IMR-90 (cell line): ENCODE data around the gene TNFSF12. TPM values are rescaled to one million over a fixed set of nuclear protein-coding genes. Genes with fewer than 3 reads are reported as not detected.

Source experiments
- ATAC-seq: fragments of 200-7000 bp; cut with Tn5 transposase; 2 replicates; pipeline ENCODE4 v1.9.1; 2020; ENCODE audit warnings: low read depth, mild to moderate bottlenecking, moderate library complexity
- BruUV-seq: library from RNA; stranded (reverse); fragments of 400-500 nt; replicated peaks from 2 replicates; lab custom pipeline; 2021; lab: Mats Ljungman, UMichigan
- CTCF ChIA-PET: fragments of 300-600 bp; formaldehyde crosslinking; extraction: SDS; loops from one replicate; lab custom pipeline; 2021; ENCODE audit warnings: antibody characterized with exemption; lab: Yijun Ruan, JAX
- POLR2A ChIA-PET: fragments of 300-600 bp; sonication (Branson Sonifier 250); formaldehyde crosslinking; loops from one replicate; lab custom pipeline; 2022; ENCODE audit warnings: antibody characterized with exemption; ENCODE audit not compliant: unreplicated experiment; lab: Charles Lee
- DNase-seq: peaks from one replicate; pipeline ENCODE4 v3.0.0; 2013
- H2AFZ ChIP-seq: replicated peaks from 2 replicates; pipeline ENCODE3; 2013; ENCODE audit warnings: low read length, mild to moderate bottlenecking; ENCODE audit not compliant: poor library complexity
- H2AK5ac ChIP-seq: 2 replicates; pipeline ENCODE4 v1.6.1; 2013; ENCODE audit warnings: low read depth, low read length, inconsistent platforms
- H2AK9ac ChIP-seq: replicated peaks from 2 replicates; pipeline ENCODE3; 2013; ENCODE audit warnings: mild to moderate bottlenecking, low read depth, low read length, moderate library complexity; ENCODE audit not compliant: poor library complexity
- H2BK120ac ChIP-seq: 2 replicates; pipeline ENCODE4 v1.6.1; 2013; ENCODE audit warnings: low read depth, low read length, inconsistent platforms
- H2BK15ac ChIP-seq: 3 replicates; pipeline ENCODE4 v1.6.1; 2013; ENCODE audit warnings: low read depth, low read length, inconsistent platforms
- H2BK20ac ChIP-seq: 2 replicates; pipeline ENCODE4 v1.6.1; 2013; ENCODE audit warnings: low read depth, mild to moderate bottlenecking, inconsistent platforms, low read length, moderate library complexity
- H2BK5ac ChIP-seq: 2 replicates; pipeline ENCODE4 v1.6.1; 2013; ENCODE audit warnings: mild to moderate bottlenecking, low read depth, low read length, inconsistent platforms; ENCODE audit not compliant: poor library complexity, severe bottlenecking
- H3K14ac ChIP-seq: replicated peaks from 2 replicates; pipeline ENCODE4 v1.6.1; 2013; ENCODE audit warnings: low read depth, low read length, inconsistent platforms
- H3K18ac ChIP-seq: 2 replicates; pipeline ENCODE4 v1.6.1; 2013; ENCODE audit warnings: low read depth, low read length, control low read depth
- H3K23ac ChIP-seq: 2 replicates; pipeline ENCODE4 v1.6.1; 2013; ENCODE audit warnings: low read depth, low read length, inconsistent platforms
- H3K27ac ChIP-seq: 2 replicates; pipeline ENCODE4 v1.5.1; 2013; ENCODE audit warnings: mild to moderate bottlenecking, control low read depth, low read length; ENCODE audit not compliant: insufficient read depth
- H3K27me3 ChIP-seq: 2 replicates; pipeline ENCODE4 v1.6.1; 2013; ENCODE audit warnings: low read length; ENCODE audit not compliant: control insufficient read depth, insufficient read depth
- H3K36me3 ChIP-seq: 2 replicates; pipeline ENCODE4 v1.6.1; 2013; ENCODE audit warnings: low read length, mixed read lengths; ENCODE audit not compliant: control insufficient read depth, insufficient read depth
- H3K4ac ChIP-seq: 2 replicates; pipeline ENCODE4 v1.6.1; 2013; ENCODE audit warnings: low read depth, low read length, inconsistent platforms
- H3K4me1 ChIP-seq: 2 replicates; pipeline ENCODE4 v1.6.1; 2013; ENCODE audit warnings: low read length, mixed read lengths; ENCODE audit not compliant: control insufficient read depth, insufficient read depth
- H3K4me2 ChIP-seq: 2 replicates; pipeline ENCODE4 v1.6.1; 2013; ENCODE audit warnings: low read depth, mild to moderate bottlenecking, control low read depth, low read length, moderate library complexity
- H3K4me3 ChIP-seq: 2 replicates; pipeline ENCODE4 v1.5.1; 2013; ENCODE audit warnings: low read depth, mild to moderate bottlenecking, control low read depth, low read length, moderate library complexity; ENCODE audit not compliant: insufficient read depth
- H3K56ac ChIP-seq: 2 replicates; pipeline ENCODE4 v1.6.1; 2013; ENCODE audit warnings: low read length, inconsistent platforms; ENCODE audit not compliant: insufficient read depth; ENCODE audit errors: extremely low read depth
- H3K79me1 ChIP-seq, 2 experiments: 2 replicates each; pipeline ENCODE4 v1.6.1; 2013; ENCODE audit warnings: low read length in 2 of 2, inconsistent platforms in 1 of 2, low read depth in 1 of 2
- H3K9ac ChIP-seq: 2 replicates; pipeline ENCODE4 v1.6.1; 2013; ENCODE audit warnings: low read depth, low read length, control low read depth
- H3K9me1 ChIP-seq: 2 replicates; pipeline ENCODE4 v1.6.1; 2013; ENCODE audit warnings: low read length, inconsistent platforms; ENCODE audit not compliant: insufficient read depth
- H3K9me3 ChIP-seq: 2 replicates; pipeline ENCODE4 v1.6.1; 2013; ENCODE audit warnings: low read length; ENCODE audit not compliant: control insufficient read depth, insufficient read depth
- H4K20me1 ChIP-seq: 2 replicates; pipeline ENCODE4 v1.6.1; 2013; ENCODE audit warnings: low read length, inconsistent platforms; ENCODE audit not compliant: insufficient read depth
- H4K5ac ChIP-seq: 2 replicates; pipeline ENCODE4 v1.6.1; 2013; ENCODE audit warnings: mild to moderate bottlenecking, low read depth, low read length, control low read depth
- H4K8ac ChIP-seq, 2 experiments: 2 replicates each; pipeline ENCODE4 v1.6.1; 2013; ENCODE audit warnings: low read depth in 2 of 2, low read length in 2 of 2, control low read depth in 1 of 2, inconsistent platforms in 1 of 2
- H4K91ac ChIP-seq: 2 replicates; pipeline ENCODE4 v1.6.1; 2013; ENCODE audit warnings: low read depth, low read length, inconsistent platforms; ENCODE audit not compliant: insufficient read depth
- BHLHE40 ChIP-seq: fragments of 150-350 bp; IDR thresholded peaks from 2 replicates; pipeline ENCODE4 v1.6.1; 2016; ENCODE audit warnings: mild to moderate bottlenecking, low read depth, low read length
- CEBPB ChIP-seq: IDR thresholded peaks from 2 replicates; pipeline ENCODE4 v1.6.1; 2012; ENCODE audit warnings: low read depth, low read length, improper control_type of control experiment
- CHD1 ChIP-seq: IDR thresholded peaks from 2 replicates; pipeline ENCODE4 v1.6.1; 2012; ENCODE audit warnings: low read depth, low read length, improper control_type of control experiment
- CTCF ChIP-seq: conservative IDR thresholded peaks from 2 replicates; pipeline ENCODE4 v1.5.1; 2012; ENCODE audit warnings: mild to moderate bottlenecking, low read depth, low read length, improper control_type of control experiment
- FOS ChIP-seq: fragments of 150-350 bp; IDR thresholded peaks from 2 replicates; pipeline ENCODE4 v1.6.1; 2016; ENCODE audit warnings: low read depth, low read length
- MAFK ChIP-seq: IDR thresholded peaks from 2 replicates; pipeline ENCODE4 v1.6.1; 2012; ENCODE audit warnings: low read depth, low read length, improper control_type of control experiment
- MAZ ChIP-seq: IDR thresholded peaks from 2 replicates; pipeline ENCODE4 v1.6.1; 2012; ENCODE audit warnings: low read depth, mild to moderate bottlenecking, low read length, improper control_type of control experiment, moderate library complexity, borderline replicate concordance
- MXI1 ChIP-seq: IDR thresholded peaks from 2 replicates; pipeline ENCODE4 v1.6.1; 2012; ENCODE audit warnings: low read depth, mild to moderate bottlenecking, low read length, moderate library complexity, borderline replicate concordance
- NFE2L2 ChIP-seq: fragments of 150-350 bp; IDR thresholded peaks from 2 replicates; pipeline ENCODE4 v1.6.1; 2016; ENCODE audit warnings: low read depth, mild to moderate bottlenecking, low read length
- POLR2A ChIP-seq: IDR thresholded peaks from 2 replicates; pipeline ENCODE4 v1.6.1; 2012; ENCODE audit warnings: mild to moderate bottlenecking, low read depth, low read length
- RAD21 ChIP-seq: IDR thresholded peaks from 2 replicates; pipeline ENCODE4 v1.6.1; 2012; ENCODE audit warnings: low read length, improper control_type of control experiment
- RCOR1 ChIP-seq: IDR thresholded peaks from 2 replicates; pipeline ENCODE4 v1.6.1; 2012; ENCODE audit warnings: mild to moderate bottlenecking, low read length, improper control_type of control experiment; ENCODE audit not compliant: insufficient replicate concordance
- RFX5 ChIP-seq: IDR thresholded peaks from 2 replicates; pipeline ENCODE4 v1.8.0; 2012; ENCODE audit warnings: low read depth, mild to moderate bottlenecking, low read length, moderate library complexity
- SMC3 ChIP-seq: fragments of 150-350 bp; IDR thresholded peaks from 2 replicates; pipeline ENCODE4 v1.6.1; 2016; ENCODE audit warnings: low read depth, mild to moderate bottlenecking, antibody characterized with exemption, low read length, moderate library complexity
- USF2 ChIP-seq: fragments of 150-350 bp; IDR thresholded peaks from 2 replicates; pipeline ENCODE4 v1.6.1; 2017; ENCODE audit warnings: mild to moderate bottlenecking, antibody characterized with exemption, low read length, low read depth
- WGBS, 2 experiments: methylation state at CpG; one replicate each; pipeline versions ENCODE4 v1.1.5 to v1.1.7; 2013; ENCODE audit warnings: missing lambda C conversion rate in 2 of 2; ENCODE audit not compliant: insufficient read length in 1 of 2; ENCODE audit errors: extremely low coverage in 2 of 2; 5-methylcytosine and 5-hydroxymethylcytosine counted together
- dilution Hi-C: fragments of 300-500 bp; cut with HindIII; formaldehyde crosslinking; loops from one replicate; pipeline ENCODE4 v1.14.3; 2018; ENCODE audit warnings: low sequenced_read_pairs; ENCODE audit not compliant: unreplicated experiment
- in situ Hi-C: fragments of 300-500 bp; cut with MboI; formaldehyde crosslinking; loops from 3 replicates; pipeline ENCODE4 v1.14.3; 2019; ENCODE audit warnings: low sequenced_read_pairs, inconsistent platforms, mixed read lengths
- intact Hi-C: fragments of 100-400 bp; cut with micrococcal nuclease; formaldehyde crosslinking; loops from 2 replicates; pipeline ENCODE4 v1.10.0; 2022
- polyA plus RNA-seq, 3 experiments: library from polyadenylated mRNA; depleted of rRNA; stranded (reverse); fragments of >200 nt; gene quantifications; 2 replicates each; pipeline ENCODE4 v1.2.3, GENCODE V29; 2012; ENCODE audit warnings: low replicate concordance in 1 of 3
- total RNA-seq: library from RNA; depleted of rRNA; stranded (reverse); fragments of >200 nt; gene quantifications from 2 replicates; pipeline ENCODE4 v1.2.3, GENCODE V29; 2012
- TF ChIP-seq, protein P1 (sequence below): fragments of 150-350 bp; IDR thresholded peaks from 2 replicates; pipeline ENCODE4 v1.6.1; 2016; ENCODE audit warnings: low read depth, mild to moderate bottlenecking, low read length, moderate library complexity, borderline replicate concordance

TNFSF12 gene
- total and polyA plus RNA-seq, 2 of the 4 experiments (the other 2 are of a cell fraction): 2.7 to 22.0 TPM

GRCh38 chr17:7562208-7562605 lies 13.3 kb downstream of the TNFSF12 start:
- Histone ChIP-seq H3K4me3 (peak overlapping the region; percentile 79), H3K36me3 (peaks cover 25% of the 10 kb centered on the region), H3K23ac (0 out of 2 replicates have a peak overlapping the region, but pooled peaks have one; percentile 38), H4K20me1 (no peaks in the 10 kb centered on the region), H3K27me3 (no peaks in the 10 kb centered on the region), H3K79me1 (peaks cover 25 to 34% of the 10 kb centered on the region in 2 experiments), H4K5ac (peak overlapping the region; percentile 19), H3K9me1 (no peaks in the 10 kb centered on the region), H2AK9ac (peak overlapping the region; percentile 100), H3K4ac (peak overlapping the region; percentile 79), H3K56ac (no peak overlapping the region), H3K14ac (peak overlapping the region; percentile 70; the same call in 1 of the 2 replicates), H3K4me1 (peaks cover 9% of the 10 kb centered on the region), H3K18ac (no peak overlapping the region), H2BK120ac (no peak overlapping the region), H2AFZ (peak overlapping the region; percentile 99), H4K91ac (peak overlapping the region; percentile 32; the same call in 1 of the 2 replicates), H3K9me3 (no peaks in the 10 kb centered on the region), H2BK15ac (no peak overlapping the region), H2BK20ac (no peak overlapping the region), H3K27ac (peak overlapping the region; percentile 77), H4K8ac (peak overlapping the region; percentile 58 to 85; a peak in 3 of 4 replicates), H3K9ac (peak overlapping the region; percentile 75), H2BK5ac (no peak overlapping the region), H2AK5ac (peak overlapping the region; percentile 77), H3K4me2 (peak overlapping the region; percentile 94)
- peak; percentile 28 for ATAC-seq
- WGBS, 2 experiments: no CpG with 5 or more reads among the region's 28 CpGs
- dilution Hi-C loops (no loop called here), in situ Hi-C loops (no loop called here), intact Hi-C loops (loop anchor here (5.0 to 10.0 kb wide), 3 partner anchors 210 to 517 kb away; partner anchors contain the start of genes KCTD11, NEURL4 and SLC16A11)
- ChIA-PET POLR2A (no interaction called here), CTCF (interaction anchor here (2.5 to 2.8 kb wide), 2 partner anchors 48 to 126 kb away, joined by 12 to 24 read pairs; no protein-coding TSS in a partner anchor)
- no peak for DNase-seq
- BruUV-seq: no TSS peak
- TF ChIP-seq RCOR1 (no peak), MXI1 (no peak), FOS (no peak), CEBPB (no peak), MAZ (no peak), POLR2A (no peak), NFE2L2 (no peak), CTCF (no peak), RAD21 (no peak), CHD1 (no peak), USF2 (no peak), MAFK (no peak), SMC3 (no peak), BHLHE40 (no peak), RFX5 (no peak)
- TF ChIP-seq, protein P1, sequence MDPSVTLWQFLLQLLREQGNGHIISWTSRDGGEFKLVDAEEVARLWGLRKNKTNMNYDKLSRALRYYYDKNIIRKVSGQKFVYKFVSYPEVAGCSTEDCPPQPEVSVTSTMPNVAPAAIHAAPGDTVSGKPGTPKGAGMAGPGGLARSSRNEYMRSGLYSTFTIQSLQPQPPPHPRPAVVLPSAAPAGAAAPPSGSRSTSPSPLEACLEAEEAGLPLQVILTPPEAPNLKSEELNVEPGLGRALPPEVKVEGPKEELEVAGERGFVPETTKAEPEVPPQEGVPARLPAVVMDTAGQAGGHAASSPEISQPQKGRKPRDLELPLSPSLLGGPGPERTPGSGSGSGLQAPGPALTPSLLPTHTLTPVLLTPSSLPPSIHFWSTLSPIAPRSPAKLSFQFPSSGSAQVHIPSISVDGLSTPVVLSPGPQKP: no peak
